Calu3 (cell line): ENCODE data around the gene MRPL24. TPM values are rescaled to one million over a fixed set of nuclear protein-coding genes. Genes with fewer than 3 reads are reported as not detected.

Experiments
- BruUV-seq: library from RNA; stranded (reverse); fragments of 400-500 nt; replicated peaks from 2 replicates; lab custom pipeline; 2021; lab: Mats Ljungman, UMichigan
- CTCF ChIA-PET: fragments of 300-600 bp; sonication (Branson Sonifier 250); formaldehyde crosslinking; loops from one replicate; lab custom pipeline; 2022; ENCODE audit warnings: antibody characterized with exemption; lab: Charles Lee
- DNase-seq: peaks from one replicate; pipeline ENCODE4 v3.0.0; 2022
- H3K27ac Mint-ChIP-seq: one replicate; pipeline ENCODE4 v1.8.0; 2022; ENCODE audit warnings: mixed read lengths; ENCODE audit not compliant: unreplicated experiment
- H3K27me3 Mint-ChIP-seq: one replicate; pipeline ENCODE4 v1.8.0; 2022; ENCODE audit warnings: mixed read lengths; ENCODE audit not compliant: unreplicated experiment
- H3K36me3 Mint-ChIP-seq: one replicate; pipeline ENCODE4 v1.8.0; 2022; ENCODE audit warnings: mild to moderate bottlenecking, moderate library complexity, mixed read lengths; ENCODE audit not compliant: insufficient read depth, unreplicated experiment
- H3K4me1 Mint-ChIP-seq: one replicate; pipeline ENCODE4 v1.8.0; 2022; ENCODE audit warnings: mild to moderate bottlenecking, low read depth, mixed read lengths; ENCODE audit not compliant: unreplicated experiment
- H3K4me3 Mint-ChIP-seq: one replicate; pipeline ENCODE4 v1.8.0; 2022; ENCODE audit warnings: mild to moderate bottlenecking, low read depth, moderate library complexity, mixed read lengths; ENCODE audit not compliant: unreplicated experiment
- H3K9me3 Mint-ChIP-seq: one replicate; pipeline ENCODE4 v1.8.0; 2022; ENCODE audit warnings: low read depth, mixed read lengths; ENCODE audit not compliant: unreplicated experiment
- intact Hi-C: fragments of 100-400 bp; cut with micrococcal nuclease; formaldehyde crosslinking; loops from one replicate; pipeline ENCODE4 v1.10.0; 2022; ENCODE audit not compliant: unreplicated experiment
- total RNA-seq: library from RNA; stranded (reverse); gene quantifications from 2 replicates; pipeline ENCODE4 v1.2.3, GENCODE V29; 2022
- TF ChIP-seq, protein P1 (sequence below): fragments of 200-600 bp; IDR thresholded peaks from one replicate; pipeline ENCODE4 v1.8.0; 2022; ENCODE audit warnings: antibody characterized with exemption; ENCODE audit not compliant: unreplicated experiment

The MRPL24 gene
- total RNA-seq, 1 experiment from 2014 or later, result 138 TPM

GRCh38 chr1:156727926-156728598 is 12.8 kb downstream of the MRPL24 start, which contains the start of gene METTL25B:
TSS of gene METTL25B (plus strand) at chr1:156728469. CDS start at chr1:156729105, 636 bp downstream.
- Mint-ChIP-seq H3K4me1 (peaks cover 28% of the 10 kb centered on the region), H3K27ac (no peak within 1 kb of the TSS), H3K36me3 (peaks cover 6% of the 10 kb centered on the region), H3K4me3 (no peak within 1 kb of the TSS), H3K9me3 (no peaks in the 10 kb centered on the region), H3K27me3 (no peaks in the 10 kb centered on the region)
- TF ChIP-seq, protein P1, sequence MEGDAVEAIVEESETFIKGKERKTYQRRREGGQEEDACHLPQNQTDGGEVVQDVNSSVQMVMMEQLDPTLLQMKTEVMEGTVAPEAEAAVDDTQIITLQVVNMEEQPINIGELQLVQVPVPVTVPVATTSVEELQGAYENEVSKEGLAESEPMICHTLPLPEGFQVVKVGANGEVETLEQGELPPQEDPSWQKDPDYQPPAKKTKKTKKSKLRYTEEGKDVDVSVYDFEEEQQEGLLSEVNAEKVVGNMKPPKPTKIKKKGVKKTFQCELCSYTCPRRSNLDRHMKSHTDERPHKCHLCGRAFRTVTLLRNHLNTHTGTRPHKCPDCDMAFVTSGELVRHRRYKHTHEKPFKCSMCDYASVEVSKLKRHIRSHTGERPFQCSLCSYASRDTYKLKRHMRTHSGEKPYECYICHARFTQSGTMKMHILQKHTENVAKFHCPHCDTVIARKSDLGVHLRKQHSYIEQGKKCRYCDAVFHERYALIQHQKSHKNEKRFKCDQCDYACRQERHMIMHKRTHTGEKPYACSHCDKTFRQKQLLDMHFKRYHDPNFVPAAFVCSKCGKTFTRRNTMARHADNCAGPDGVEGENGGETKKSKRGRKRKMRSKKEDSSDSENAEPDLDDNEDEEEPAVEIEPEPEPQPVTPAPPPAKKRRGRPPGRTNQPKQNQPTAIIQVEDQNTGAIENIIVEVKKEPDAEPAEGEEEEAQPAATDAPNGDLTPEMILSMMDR, result no peak
- BruUV-seq, result TSS peak; percentile 76
- intact Hi-C loops, result loop anchor here (2.0 to 5.0 kb wide), 4 partner anchors 21 to 133 kb away; partner anchors contain the start of genes NTRK1 and PRCC
- peak; percentile 85 for DNase-seq
- CTCF ChIA-PET, result interaction anchor here (0.6 to 5.1 kb wide), 19 partner anchors 9 to 955 kb away, joined by 3 to 199 read pairs (median 5); partner anchors contain the start of genes INSRR, MRPL24, NTRK1 and PRCC

GRCh38 chr1:156727492-156727891 is 13.4 kb downstream of the MRPL24 start:
- no peaks in the 10 kb centered on the region for H3K36me3 Mint-ChIP-seq
- no TSS peak for BruUV-seq
- H3K27me3 Mint-ChIP-seq, result no peaks in the 10 kb centered on the region
- peaks cover 28% of the 10 kb centered on the region for H3K4me1 Mint-ChIP-seq
- DNase-seq, result no peak
- intact Hi-C loops, result loop anchor here (2.0 to 5.0 kb wide), 3 partner anchors 40 to 133 kb away; partner anchors contain the start of genes NTRK1 and PRCC
- no peak overlapping the region for H3K4me3 Mint-ChIP-seq
- TF ChIP-seq, protein P1, result no peak
- H3K9me3 Mint-ChIP-seq, result no peaks in the 10 kb centered on the region
- no peak overlapping the region for H3K27ac Mint-ChIP-seq
- CTCF ChIA-PET, result interaction anchor here (0.6 to 5.1 kb wide), 10 partner anchors 14 to 200 kb away, joined by 3 to 199 read pairs (median 7); partner anchors contain the start of genes INSRR, MRPL24, NTRK1 and PRCC

DNA sequence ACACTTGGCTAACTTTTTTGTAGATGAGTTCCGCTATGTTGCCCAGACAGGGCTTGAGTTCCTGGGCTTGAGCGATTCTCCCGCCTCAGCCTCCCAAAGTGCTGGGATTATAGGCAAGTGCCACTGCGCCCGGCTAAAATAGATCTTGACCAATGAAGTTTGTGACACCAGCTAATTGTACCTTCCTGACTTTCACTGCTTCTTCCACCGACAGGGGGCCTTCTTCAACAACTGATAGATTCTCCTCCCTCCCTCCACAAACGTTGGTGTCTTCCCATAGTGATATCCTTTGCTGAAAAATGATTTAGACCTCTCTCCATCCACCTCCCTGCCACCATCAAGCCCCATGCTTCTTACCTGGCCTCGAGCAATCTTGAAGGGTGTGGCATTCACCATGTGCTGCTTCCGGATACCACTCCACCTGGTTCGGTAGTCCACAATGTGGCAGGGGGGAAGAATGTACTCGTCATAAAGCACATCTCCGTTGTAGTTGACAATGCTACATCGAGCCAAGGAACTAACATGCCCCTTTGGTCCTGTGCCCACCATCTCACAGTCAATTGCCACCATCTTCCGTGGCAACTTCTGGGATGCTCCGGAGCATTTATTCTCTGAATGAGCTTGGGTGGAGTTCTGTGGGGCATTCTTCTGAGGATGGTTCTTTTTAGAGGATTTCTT is 14.2 kb downstream of the MRPL24 start:
- peaks cover 28% of the 10 kb centered on the region for H3K4me1 Mint-ChIP-seq
- CTCF ChIA-PET, result interaction anchor here (0.6 to 5.1 kb wide), 25 partner anchors 14 to 201 kb away, joined by 3 to 199 read pairs (median 8); partner anchors contain the start of genes HAPLN2, HDGF, INSRR and MRPL24
- no TSS peak for BruUV-seq

More for the DNA sequence above, 14.2 kb downstream of the MRPL24 start:
- Mint-ChIP-seq H3K27me3 (no peaks in the 10 kb centered on the region), H3K4me3 (no peak overlapping the region), H3K36me3 (peaks cover under 1% of the 10 kb centered on the region), H3K9me3 (no peaks in the 10 kb centered on the region), H3K27ac (no peak overlapping the region)
- TF ChIP-seq, protein P1, result peak; percentile 62
- intact Hi-C loops, result loop anchor here (1.0 to 5.0 kb wide), 6 partner anchors 33 to 164 kb away; partner anchors contain the start of genes NTRK1 and PRCC
- peak; percentile 77 for DNase-seq
